ENCODE data around the gene RAB14. TPM values are rescaled to one million over a fixed set of nuclear protein-coding genes. Genes with fewer than 3 reads are reported as not detected.
A peak's percentile ranks its signal among the peaks of the same experiment; 100 is the strongest.
"Not testable (repeated sequence)": the region's sequence is repeated elsewhere in the genome, so short reads cannot be mapped to it uniquely, and the experiment has no call there.

RAB14 gene
- total RNA-seq, 1 donor from 2014 or later, result 61.4 TPM

DNA sequence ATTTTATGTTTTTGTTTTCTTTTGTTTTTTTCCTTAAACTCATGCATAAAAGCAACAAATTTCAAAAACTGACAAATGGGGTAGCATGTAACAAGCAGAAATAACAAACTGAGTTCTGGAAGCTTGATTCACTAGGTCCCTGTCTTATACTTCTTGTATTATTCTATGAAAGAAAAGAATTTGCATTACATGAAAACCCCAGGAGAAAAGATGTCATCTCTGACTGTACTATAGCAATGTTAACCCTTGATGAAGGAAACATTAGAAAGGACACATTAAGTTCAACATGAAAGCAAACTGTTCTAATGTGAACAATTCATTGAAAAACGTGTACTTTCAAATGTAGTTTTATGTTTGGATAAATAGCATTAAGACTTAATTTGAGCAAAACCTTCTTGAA lies 9.2 kb downstream of the RAB14 start:
- no peaks in the 10 kb centered on the region for H3K9me3 Mint-ChIP-seq
- DNase-seq, result no peak
- H3K4me3 Mint-ChIP-seq, result no peak overlapping the region
- intact Hi-C loops (cut with micrococcal nuclease), result no loop called here
- peaks cover 11% of the 10 kb centered on the region for H3K36me3 Mint-ChIP-seq (ENCODE audit: low read depth)
- peaks cover 38% of the 10 kb centered on the region for H3K4me1 Mint-ChIP-seq
- no peaks in the 10 kb centered on the region for H3K27me3 Mint-ChIP-seq
- H3K27ac Mint-ChIP-seq, result no peak overlapping the region

DNA sequence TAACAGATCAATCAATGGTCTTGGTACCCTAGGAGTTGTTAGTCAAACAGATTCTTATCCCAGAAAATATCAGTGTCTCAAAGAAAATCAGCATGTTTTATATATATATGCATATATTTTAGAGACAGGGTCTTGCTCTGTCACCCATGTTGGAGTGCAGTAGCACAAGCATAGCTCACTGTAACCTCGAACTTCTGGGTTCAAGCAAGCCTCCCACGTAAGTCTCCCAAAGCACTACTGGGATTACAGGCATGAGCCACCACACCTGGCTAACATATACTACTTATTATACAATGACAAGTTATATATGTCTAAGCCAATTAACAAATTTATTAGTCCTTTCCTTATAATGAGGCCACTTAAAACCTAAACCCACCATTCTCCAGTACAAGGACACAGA lies 10.4 kb downstream of the RAB14 start:
- no peak for DNase-seq
- H3K4me1 Mint-ChIP-seq, result peaks cover 35% of the 10 kb centered on the region
- peaks cover 14% of the 10 kb centered on the region for H3K36me3 Mint-ChIP-seq (ENCODE audit: low read depth)
- no peak overlapping the region for H3K27ac Mint-ChIP-seq
- no peaks in the 10 kb centered on the region for H3K27me3 Mint-ChIP-seq
- intact Hi-C loops (cut with micrococcal nuclease), result no loop called here
- H3K4me3 Mint-ChIP-seq, result no peak overlapping the region
- no peaks in the 10 kb centered on the region for H3K9me3 Mint-ChIP-seq

DNA sequence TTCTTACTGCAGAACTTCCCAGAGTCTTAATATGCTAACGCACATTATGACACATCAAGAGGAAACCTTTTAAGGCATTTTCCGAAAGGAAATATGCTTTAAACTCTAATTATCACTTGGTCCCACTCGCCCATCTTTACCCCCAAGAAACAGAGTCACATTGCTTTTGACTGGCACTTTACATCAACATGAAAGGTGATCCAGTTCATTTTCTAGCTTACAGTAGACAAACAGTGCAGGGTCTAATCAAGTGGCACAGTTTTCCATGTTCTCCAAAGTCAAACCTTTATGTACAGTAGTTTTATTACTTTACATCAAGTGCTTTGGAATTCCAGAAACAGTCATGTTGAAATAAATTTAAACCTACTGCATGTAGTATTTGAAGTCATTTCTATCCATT lies 12.0 kb downstream of the RAB14 start:
- H3K4me3 Mint-ChIP-seq, result no peak overlapping the region
- intact Hi-C loops (cut with micrococcal nuclease), result no loop called here
- H3K27ac Mint-ChIP-seq, result no peak overlapping the region
- H3K27me3 Mint-ChIP-seq, result no peaks in the 10 kb centered on the region
- no peaks in the 10 kb centered on the region for H3K9me3 Mint-ChIP-seq
- peaks cover 41% of the 10 kb centered on the region for H3K4me1 Mint-ChIP-seq
- no peak for DNase-seq
- peaks cover 29% of the 10 kb centered on the region for H3K36me3 Mint-ChIP-seq (ENCODE audit: low read depth)

DNA sequence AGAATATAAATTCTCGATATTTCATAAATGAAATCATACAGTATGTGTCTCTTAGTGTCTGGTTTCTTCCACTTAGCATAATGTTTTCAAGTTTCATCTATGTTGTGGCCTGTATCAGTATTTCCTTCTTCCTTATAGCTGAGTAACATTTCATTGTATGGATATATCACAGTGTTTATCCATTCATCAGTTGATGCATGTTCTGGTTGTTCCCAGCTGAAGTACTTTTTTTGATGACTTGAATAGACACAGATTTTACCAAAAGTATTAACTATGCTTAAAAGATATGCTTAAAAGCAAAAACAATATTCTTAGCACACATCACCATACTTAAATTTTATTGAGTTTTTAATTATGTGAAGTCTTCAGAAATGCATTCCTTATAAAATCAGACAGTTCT lies 12.7 kb downstream of the RAB14 start:
- intact Hi-C loops (cut with micrococcal nuclease), result no loop called here
- no peak overlapping the region for H3K4me3 Mint-ChIP-seq
- no peaks in the 10 kb centered on the region for H3K27me3 Mint-ChIP-seq
- DNase-seq, result no peak
- peaks cover 33% of the 10 kb centered on the region for H3K36me3 Mint-ChIP-seq (ENCODE audit: low read depth)
- no peak overlapping the region for H3K27ac Mint-ChIP-seq
- no peaks in the 10 kb centered on the region for H3K9me3 Mint-ChIP-seq
- peaks cover 38% of the 10 kb centered on the region for H3K4me1 Mint-ChIP-seq

DNA sequence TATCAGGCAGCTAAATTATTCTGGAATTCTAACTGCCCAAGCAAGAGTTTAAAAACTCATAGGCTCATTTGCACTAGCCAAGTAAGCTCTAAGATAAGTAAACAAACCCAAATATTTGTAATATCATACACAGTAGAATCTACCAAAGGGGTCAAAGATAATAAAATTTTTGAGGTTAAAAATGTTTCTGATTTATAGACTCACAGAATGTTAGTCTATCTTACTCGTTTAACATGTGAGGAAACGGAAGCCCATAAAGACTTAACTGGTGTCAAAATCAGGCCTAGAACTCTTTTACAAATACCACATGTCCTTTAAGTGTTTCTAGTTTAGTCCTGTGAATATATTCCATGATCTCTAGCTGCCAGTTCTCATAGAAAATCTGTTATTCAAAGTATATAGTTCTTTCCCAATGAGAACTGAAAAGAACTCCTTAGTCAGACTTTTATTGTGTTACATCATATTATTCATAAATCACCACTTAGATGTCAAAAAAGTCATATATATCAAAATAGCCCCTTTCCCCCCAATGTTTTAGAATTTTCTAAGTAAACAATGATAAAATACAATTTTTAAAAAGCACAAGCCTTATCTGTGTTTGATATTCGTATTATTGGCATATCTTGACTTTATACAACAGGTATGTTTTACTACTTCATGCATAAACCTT lies 13.9 kb downstream of the RAB14 start:
- Mint-ChIP-seq H3K27me3 (no peaks in the 10 kb centered on the region), H3K36me3 (ENCODE audit: low read depth) (peaks cover 38% of the 10 kb centered on the region), H3K4me3 (no peak overlapping the region), H3K9me3 (no peaks in the 10 kb centered on the region), H3K27ac (no peak overlapping the region), H3K4me1 (peaks cover 39% of the 10 kb centered on the region)
- intact Hi-C loops (cut with micrococcal nuclease), result no loop called here
- no peak for DNase-seq

DNA sequence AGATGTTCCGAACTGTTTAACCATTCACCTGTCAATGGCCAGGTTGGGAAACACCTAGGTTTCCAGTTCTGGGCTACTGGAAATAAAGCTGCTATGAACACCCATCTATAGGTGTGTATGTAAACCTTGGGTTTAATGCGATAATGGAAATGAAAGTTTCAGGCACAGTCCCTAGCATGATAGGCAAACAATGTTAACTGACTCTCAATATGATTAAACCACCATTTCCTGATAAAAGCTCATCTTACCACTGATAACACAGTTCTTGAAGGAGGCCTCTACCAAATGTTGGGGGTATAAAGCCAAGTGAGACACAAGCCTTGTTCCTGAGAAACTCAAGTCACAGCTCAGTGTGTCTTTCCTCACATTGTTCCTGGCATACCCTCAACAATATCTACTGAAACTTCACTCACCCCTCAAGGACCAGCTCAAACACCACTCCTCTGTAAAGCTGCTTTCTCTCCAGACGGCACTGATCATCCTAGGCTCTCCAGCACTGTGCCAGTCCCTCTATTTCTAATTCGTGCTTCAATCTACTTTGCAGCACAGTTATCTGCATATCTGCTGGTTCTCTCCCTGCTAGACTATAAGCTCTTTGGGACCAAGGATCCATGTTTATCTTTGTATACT lies 15.8 kb downstream of the RAB14 start:
- peaks cover 49% of the 10 kb centered on the region for H3K36me3 Mint-ChIP-seq (ENCODE audit: low read depth)
- H3K9me3 Mint-ChIP-seq, result no peaks in the 10 kb centered on the region
- H3K4me1 Mint-ChIP-seq, result peaks cover 41% of the 10 kb centered on the region

DNA sequence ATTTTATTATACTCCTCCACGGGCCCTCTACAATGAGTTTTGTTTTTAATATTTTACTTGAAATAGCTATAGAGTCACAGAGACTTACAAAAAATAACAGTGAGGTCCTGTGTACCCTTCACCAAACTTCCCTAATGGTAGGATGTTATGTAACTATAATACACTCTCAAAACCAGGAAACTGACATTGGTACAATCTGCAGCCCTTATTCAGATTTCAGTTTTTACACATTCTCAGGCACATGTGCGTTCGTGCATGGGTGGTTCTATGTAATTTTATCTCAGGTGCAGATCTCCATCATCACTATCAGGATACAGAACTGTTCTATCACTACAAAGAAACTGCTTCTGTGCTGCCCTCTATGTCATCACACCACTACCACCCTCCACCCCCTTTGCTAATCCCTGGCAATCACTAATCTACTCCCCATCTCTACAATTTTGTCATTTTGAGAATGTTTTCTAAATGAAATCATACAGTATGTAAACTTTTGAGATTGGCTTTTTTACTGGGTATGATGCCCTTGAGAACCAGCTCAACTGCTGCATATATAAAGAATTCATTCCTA lies 16.4 kb downstream of the RAB14 start:
- Mint-ChIP-seq H3K4me3 (no peak overlapping the region), H3K27me3 (no peaks in the 10 kb centered on the region), H3K36me3 (ENCODE audit: low read depth) (peaks cover 48% of the 10 kb centered on the region), H3K27ac (peak overlapping the region; percentile 8), H3K9me3 (no peaks in the 10 kb centered on the region), H3K4me1 (peaks cover 39% of the 10 kb centered on the region)
- intact Hi-C loops (cut with micrococcal nuclease), result loop anchor here (1.0 kb wide), 1 partner anchor 8 kb away; no protein-coding TSS in a partner anchor
- DNase-seq, result no peak

More for the DNA sequence above, 15.8 kb downstream of the RAB14 start:
- no peaks in the 10 kb centered on the region for H3K27me3 Mint-ChIP-seq
- H3K27ac Mint-ChIP-seq, result peak overlapping the region; percentile 74
- H3K4me3 Mint-ChIP-seq, result peak overlapping the region; percentile 17
- intact Hi-C loops (cut with micrococcal nuclease), result loop anchor here (1.0 kb wide), 1 partner anchor 7 kb away; no protein-coding TSS in a partner anchor
- no peak for DNase-seq

DNA sequence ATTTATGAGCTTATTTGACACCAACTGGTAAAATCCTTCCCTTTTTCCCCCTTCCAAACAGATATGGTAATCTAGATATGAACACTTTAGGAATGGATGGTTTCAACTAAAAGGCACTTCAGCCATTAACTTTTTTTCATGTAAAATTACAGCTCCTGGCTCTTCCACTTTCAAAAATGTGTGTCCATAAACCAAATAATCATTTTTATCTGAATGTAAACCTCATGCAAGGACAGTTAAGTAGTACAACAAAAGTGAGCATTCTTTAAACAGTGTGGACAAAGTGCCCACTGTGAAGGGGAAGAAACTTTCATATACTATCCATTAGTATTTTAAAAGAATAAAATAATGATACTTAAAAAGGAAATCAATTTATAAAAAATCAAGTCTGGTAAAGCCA lies 17.2 kb downstream of the RAB14 start:
- H3K36me3 Mint-ChIP-seq (ENCODE audit: low read depth), result peaks cover 50% of the 10 kb centered on the region

DNA sequence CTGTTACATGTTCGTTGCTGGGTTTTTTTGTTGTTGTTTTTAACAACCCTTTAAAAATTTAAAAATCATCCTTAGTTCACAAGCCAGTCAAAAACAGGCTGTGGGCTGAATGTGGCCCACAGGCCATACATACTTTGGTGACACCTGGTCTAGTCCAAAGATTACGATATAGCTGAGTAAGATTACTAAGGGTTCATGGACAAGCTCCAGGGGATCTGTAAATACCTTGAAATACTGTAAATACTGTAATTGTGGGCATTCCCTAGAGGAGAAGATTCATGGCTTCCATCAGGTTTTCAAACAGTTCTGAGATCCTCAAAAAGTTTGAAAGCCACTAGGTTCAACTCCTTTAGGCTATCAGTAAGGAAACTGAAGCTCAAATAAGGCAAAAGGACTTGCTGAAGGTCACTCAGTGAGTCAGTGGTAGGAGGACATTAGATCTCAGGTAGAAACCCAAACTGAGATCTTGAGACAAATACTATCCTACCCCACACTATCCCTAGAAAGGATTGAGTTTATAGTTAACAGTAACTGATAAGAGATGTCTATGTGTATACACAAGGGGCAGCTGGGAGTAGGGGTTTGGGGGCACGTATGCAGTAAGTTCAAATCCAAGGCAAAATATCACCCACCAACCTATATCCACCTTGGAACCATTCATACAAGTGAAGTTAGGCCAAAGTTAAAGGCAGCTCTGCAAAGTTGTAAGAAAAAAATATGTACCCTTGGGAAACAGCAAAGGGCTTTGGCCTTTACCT lies 17.8 kb downstream of the RAB14 start:
- Mint-ChIP-seq H3K27ac (no peak overlapping the region), H3K9me3 (no peaks in the 10 kb centered on the region), H3K4me1 (peaks cover 37% of the 10 kb centered on the region), H3K36me3 (ENCODE audit: low read depth) (peaks cover 50% of the 10 kb centered on the region), H3K27me3 (no peaks in the 10 kb centered on the region), H3K4me3 (no peak overlapping the region)
- intact Hi-C loops (cut with micrococcal nuclease), result no loop called here
- no peak for DNase-seq

More for the DNA sequence above, 17.2 kb downstream of the RAB14 start:
- Mint-ChIP-seq H3K9me3 (no peaks in the 10 kb centered on the region), H3K27me3 (no peaks in the 10 kb centered on the region), H3K4me3 (no peak overlapping the region), H3K27ac (no peak overlapping the region), H3K4me1 (peaks cover 37% of the 10 kb centered on the region)
- intact Hi-C loops (cut with micrococcal nuclease), result no loop called here
- no peak for DNase-seq

DNA sequence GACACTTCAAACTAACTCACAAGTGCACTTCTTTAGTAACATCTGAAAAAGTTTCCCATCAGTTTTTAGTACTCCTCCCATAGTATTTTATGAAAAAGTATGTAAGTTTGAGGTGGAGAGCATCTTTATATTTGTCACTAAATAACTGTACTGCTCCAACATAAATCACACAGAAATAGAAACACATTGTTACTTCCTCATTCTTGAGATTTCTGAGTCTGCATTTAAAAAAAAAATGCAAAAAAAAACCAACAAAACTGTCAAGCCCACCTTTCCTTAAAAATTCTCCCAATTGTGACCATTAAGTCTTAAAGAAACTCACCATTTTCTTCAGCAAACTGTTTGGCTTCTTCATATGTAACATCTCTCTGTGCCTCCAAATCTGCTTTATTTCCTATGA lies 18.7 kb downstream of the RAB14 start:
- peaks cover 38% of the 10 kb centered on the region for H3K4me1 Mint-ChIP-seq
- intact Hi-C loops (cut with micrococcal nuclease), result no loop called here
- peaks cover 52% of the 10 kb centered on the region for H3K36me3 Mint-ChIP-seq (ENCODE audit: low read depth)
- no peak for DNase-seq
- no peaks in the 10 kb centered on the region for H3K9me3 Mint-ChIP-seq
- H3K4me3 Mint-ChIP-seq, result no peak overlapping the region
- peak overlapping the region; percentile 1 for H3K27ac Mint-ChIP-seq
- no peaks in the 10 kb centered on the region for H3K27me3 Mint-ChIP-seq

DNA sequence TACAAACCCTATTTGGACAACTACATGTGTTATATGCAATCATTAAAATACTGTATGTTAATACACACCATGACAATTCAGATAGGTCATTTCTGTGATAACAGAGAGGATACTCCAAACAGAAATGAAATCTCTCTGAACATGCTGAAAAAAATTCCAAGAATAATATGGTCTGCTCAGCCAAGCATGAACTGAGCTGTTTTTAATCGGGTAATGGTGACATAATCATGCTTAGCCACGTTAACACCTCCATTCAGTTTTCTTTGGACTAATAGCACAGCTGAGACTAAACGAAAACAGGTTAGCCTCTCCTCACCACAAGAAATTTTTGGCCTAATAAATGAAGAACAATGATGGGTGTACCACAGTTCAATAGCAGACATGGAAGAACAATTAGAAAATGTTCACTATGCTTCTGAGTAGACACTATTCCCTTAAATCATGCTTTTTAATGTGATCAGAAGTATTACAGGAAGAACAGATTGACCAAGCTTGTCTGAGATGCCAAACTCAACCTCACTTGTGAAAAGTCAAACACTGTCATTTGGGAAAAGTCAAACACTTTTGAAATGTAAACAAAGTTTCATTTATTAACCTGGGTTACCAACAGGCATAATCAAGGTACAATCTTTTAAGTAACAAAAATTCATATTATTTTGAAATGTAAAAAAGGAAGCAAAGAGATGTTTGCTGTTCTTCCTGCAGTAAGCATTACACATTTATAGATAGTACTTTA lies 19.4 kb downstream of the RAB14 start:
- Mint-ChIP-seq H3K27ac (no peak overlapping the region), H3K27me3 (no peaks in the 10 kb centered on the region), H3K4me1 (peaks cover 35% of the 10 kb centered on the region), H3K36me3 (ENCODE audit: low read depth) (peaks cover 55% of the 10 kb centered on the region), H3K4me3 (no peak overlapping the region), H3K9me3 (no peaks in the 10 kb centered on the region)
- intact Hi-C loops (cut with micrococcal nuclease), result no loop called here
- DNase-seq, result no peak

DNA sequence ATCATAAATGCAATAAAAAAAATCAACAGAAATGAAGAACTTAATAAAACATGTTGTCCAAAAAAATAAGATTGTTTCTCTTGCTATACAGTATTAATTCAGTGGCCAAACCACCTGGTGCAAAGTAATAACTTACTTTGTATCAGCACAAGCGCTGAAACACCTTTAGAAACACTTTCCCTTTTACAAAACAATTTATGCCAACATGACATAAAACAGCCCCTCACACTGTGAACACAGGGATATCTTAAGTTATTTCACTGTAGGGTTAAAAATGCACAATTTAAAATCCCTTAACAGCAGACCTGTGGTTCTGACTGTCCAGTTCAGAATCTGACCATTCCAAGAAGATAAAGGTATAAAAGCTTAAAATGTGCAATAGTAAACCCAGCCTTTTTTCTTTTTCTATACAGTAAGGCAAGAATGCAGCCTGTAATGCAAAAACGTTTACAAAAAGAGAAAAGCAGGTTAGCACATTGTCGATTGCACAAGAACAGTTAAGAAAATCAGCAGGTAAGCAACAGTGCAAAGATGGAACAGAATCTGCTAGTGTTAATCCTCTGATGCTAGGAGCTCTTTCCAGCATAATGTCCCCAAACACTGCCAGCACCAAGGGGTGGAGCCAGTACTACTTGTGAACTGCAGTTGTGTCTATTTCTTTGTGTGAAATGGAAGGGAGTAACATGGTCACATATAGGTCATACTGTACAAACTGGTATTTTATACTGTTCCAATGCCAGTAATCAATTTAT lies 21.6 kb downstream of the RAB14 start:
- H3K9me3 Mint-ChIP-seq, result no peaks in the 10 kb centered on the region
- peaks cover 20% of the 10 kb centered on the region for H3K4me1 Mint-ChIP-seq
- no peak for DNase-seq
- H3K4me3 Mint-ChIP-seq, result no peak overlapping the region
- intact Hi-C loops (cut with micrococcal nuclease), result no loop called here
- peaks cover 54% of the 10 kb centered on the region for H3K36me3 Mint-ChIP-seq (ENCODE audit: low read depth)
- H3K27me3 Mint-ChIP-seq, result no peaks in the 10 kb centered on the region
- no peak overlapping the region for H3K27ac Mint-ChIP-seq

DNA sequence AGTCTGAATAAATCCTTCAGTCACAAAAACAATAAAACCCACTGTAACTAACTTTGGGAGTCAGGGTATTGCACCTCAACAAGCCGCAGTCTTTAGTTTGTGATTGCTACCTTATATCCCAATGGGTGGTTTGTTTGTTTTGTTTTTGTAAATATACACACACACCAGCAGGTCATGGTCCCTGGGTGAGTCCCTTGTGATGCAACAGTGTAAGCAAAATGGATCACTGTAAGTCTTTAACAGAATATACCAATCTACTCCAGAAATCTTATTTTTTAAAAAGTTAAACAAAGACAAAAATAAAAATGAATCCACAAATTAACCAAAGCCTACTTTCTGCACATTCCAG lies 22.3 kb downstream of the RAB14 start:
- Mint-ChIP-seq H3K36me3 (ENCODE audit: low read depth) (peaks cover 55% of the 10 kb centered on the region), H3K4me1 (peaks cover 17% of the 10 kb centered on the region)
- H3K27me3 Mint-ChIP-seq; H3K4me3 Mint-ChIP-seq; H3K9me3 Mint-ChIP-seq; H3K27ac Mint-ChIP-seq; intact Hi-C loops (cut with micrococcal nuclease); DNase-seq: not testable (repeated sequence)

Measured in activated CD4-positive, alpha-beta T cell treated with anti-CD3 and anti-CD28 coated beads, Interleukin-2, amount 10 ng/mL, durations not matched to agents 24 days and 14 days (primary cell).